CD4-positive, alpha-beta T cell (primary cell): ENCODE data around the gene SH3GLB2. TPM values are rescaled to one million over a fixed set of nuclear protein-coding genes. Genes with fewer than 3 reads are reported as not detected.
A peak's percentile ranks its signal among the peaks of the same experiment; 100 is the strongest.
"Not testable (repeated sequence)": the region's sequence is repeated elsewhere in the genome, so short reads cannot be mapped to it uniquely, and the experiment has no call there.

Experiments used
- ATAC-seq: fragments of 200-7000 bp; cut with Tn5 transposase; one replicate; pipeline ENCODE4 v1.10.0; 2022; ENCODE audit warnings: mild to moderate bottlenecking; ENCODE audit not compliant: poor library complexity
- CTCF ChIA-PET: fragments of 350-600 bp; sonication (Branson Sonifier 250); formaldehyde crosslinking; loops from one replicate; lab custom pipeline; 2021; ENCODE audit warnings: antibody characterized with exemption, inconsistent platforms; lab: Charles Lee
- POLR2A ChIA-PET: fragments of 350-600 bp; sonication (Branson Sonifier 250); formaldehyde crosslinking; loops from one replicate; lab custom pipeline; 2021; ENCODE audit warnings: antibody characterized with exemption, inconsistent platforms; lab: Charles Lee
- DNase-seq, 14 experiments: peaks; one replicate each; pipeline ENCODE4 v3.0.0-alpha.2; 2013 to 2020; ENCODE audit warnings: mixed read lengths in 2 of 14
- H3K27ac ChIP-seq, 2 donors: one replicate each; pipeline versions ENCODE4 v1.5.1 to v1.7.0; 2013; ENCODE audit warnings: low read length in 2 of 2, low read depth in 1 of 2, mild to moderate bottlenecking in 1 of 2
- H3K27me3 ChIP-seq, 2 experiments: 1 replicate in 1 of 2; 2 replicates in 1 of 2; pipeline versions ENCODE4 v1.6.1 to v1.7.0; 2013; ENCODE audit warnings: low read length in 2 of 2, control low read depth in 1 of 2, mild to moderate bottlenecking in 1 of 2, moderate library complexity in 1 of 2; ENCODE audit not compliant: insufficient read depth in 2 of 2, control insufficient read depth in 1 of 2
- H3K36me3 ChIP-seq: one replicate; pipeline ENCODE4 v1.6.1; 2013; ENCODE audit warnings: low read length, control low read depth; ENCODE audit not compliant: insufficient read depth
- H3K4me1 ChIP-seq: one replicate; pipeline ENCODE4 v1.6.1; 2013; ENCODE audit warnings: low read length, control low read depth; ENCODE audit not compliant: insufficient read depth
- H3K4me3 ChIP-seq: one replicate; pipeline ENCODE4 v1.5.1; 2013; ENCODE audit warnings: mild to moderate bottlenecking, low read length, moderate library complexity
- H3K9me3 ChIP-seq, 2 experiments: 1 replicate in 1 of 2; 2 replicates in 1 of 2; pipeline versions ENCODE4 v1.6.1 to v1.7.0; 2013; ENCODE audit warnings: low read length in 2 of 2, mild to moderate bottlenecking in 2 of 2, control low read depth in 1 of 2, moderate library complexity in 1 of 2; ENCODE audit not compliant: control insufficient read depth in 1 of 2, insufficient read depth in 1 of 2
- H3K27ac Mint-ChIP-seq: one replicate; pipeline ENCODE4 v1.8.0; 2020; ENCODE audit warnings: mixed read lengths
- H3K27me3 Mint-ChIP-seq: one replicate; pipeline ENCODE4 v1.8.0; 2021; ENCODE audit warnings: mixed read lengths
- H3K36me3 Mint-ChIP-seq: one replicate; pipeline ENCODE4 v1.8.0; 2021; ENCODE audit warnings: low read depth, mixed read lengths
- H3K4me1 Mint-ChIP-seq: one replicate; pipeline ENCODE4 v1.8.0; 2021; ENCODE audit warnings: low read depth, mixed read lengths
- H3K4me3 Mint-ChIP-seq: one replicate; pipeline ENCODE4 v1.8.0; 2020; ENCODE audit warnings: mild to moderate bottlenecking, mixed read lengths
- H3K9me3 Mint-ChIP-seq: one replicate; pipeline ENCODE4 v1.8.0; 2020; ENCODE audit warnings: mixed read lengths
- CTCF ChIP-seq: fragments of 200-600 bp; IDR thresholded peaks from one replicate; pipeline ENCODE4 v1.8.0; 2022; ENCODE audit warnings: antibody characterized with exemption, mild to moderate bottlenecking
- intact Hi-C, 2 experiments: fragments of 100-400 bp; cut with DNase I in 1 of 2; cut with micrococcal nuclease in 1 of 2; formaldehyde crosslinking; loops; one replicate each; pipeline versions ENCODE4 v1.15.1 to v1.9.0; 2023 to 2025; cut with DNase I, micrococcal nuclease
- total RNA-seq, 174 experiments: library from RNA in 2 of 174; stranded (reverse) in 2 of 174; gene quantifications; one replicate each; pipeline ENCODE4 v1.2.3 and lab custom pipeline; 2021 to 2026

SH3GLB2 gene
- total RNA-seq, 2 experiments from 2014 or later: 65.6 to 69.1 TPM

- H3K27ac ChIP-seq: peak overlapping the region; percentile 13 to 46
- H3K4me3 ChIP-seq: peak overlapping the region; percentile 84
- intact Hi-C loops: loop anchor here (1.0 to 2.0 kb wide), 6 partner anchors 9 to 156 kb away; partner anchors contain the start of genes CRAT (in 2 of the 2), DOLK (in 1 of the 2), DOLPP1 (in 1 of the 2) and KYAT1 (in 1 of the 2)
- peak overlapping the region; percentile 89 for H3K4me3 Mint-ChIP-seq
- DNase-seq (no peak), ATAC-seq (no peak)
- TF ChIP-seq CTCF: no peak
- ChIA-PET POLR2A (interaction anchor here (1.0 to 1.9 kb wide), 7 partner anchors 9 to 1012 kb away, joined by 3 to 20 read pairs (median 5); partner anchors contain the start of genes CRAT, DOLPP1, PTPA and SH3GLB2), CTCF (interaction anchor here (0.6 kb wide), 1 partner anchor 187 kb away, joined by 3 read pairs; no protein-coding TSS in a partner anchor)
- H3K9me3 Mint-ChIP-seq: no peaks in the 10 kb centered on the region
- H3K4me1 Mint-ChIP-seq: peaks cover 35% of the 10 kb centered on the region
- no peaks in the 10 kb centered on the region for H3K9me3 ChIP-seq
- no peaks in the 10 kb centered on the region for H3K27me3 Mint-ChIP-seq
- peak overlapping the region; percentile 52 for H3K27ac Mint-ChIP-seq
- peaks cover 16% of the 10 kb centered on the region for H3K36me3 ChIP-seq
- H3K36me3 Mint-ChIP-seq: peaks cover 23% of the 10 kb centered on the region
- peaks cover 34% of the 10 kb centered on the region for H3K4me1 ChIP-seq
- H3K27me3 ChIP-seq: no peaks in the 10 kb centered on the region
Observed at GRCh38 chr9:129036923-129037766, 9.0 kb upstream of the SH3GLB2 start.

- intact Hi-C loops: loop anchor here (1.0 to 2.0 kb wide), 6 partner anchors 8 to 155 kb away; partner anchors contain the start of genes CRAT (in 2 of the 2), DOLK (in 1 of the 2), DOLPP1 (in 1 of the 2) and KYAT1 (in 1 of the 2)
- DNase-seq: peak; percentile 79 to 98 (median 90)
- H3K27ac ChIP-seq: peak within 1 kb of the TSS; percentile 13 to 46
- peaks cover 34% of the 10 kb centered on the region for H3K4me1 ChIP-seq
- no peaks in the 10 kb centered on the region for H3K27me3 ChIP-seq
- peaks cover 35% of the 10 kb centered on the region for H3K4me1 Mint-ChIP-seq
- ChIA-PET CTCF (interaction anchor here (0.6 kb wide), 1 partner anchor 186 kb away, joined by 3 read pairs; no protein-coding TSS in a partner anchor), POLR2A (interaction anchor here (1.0 to 1.9 kb wide), 7 partner anchors 9 to 1011 kb away, joined by 3 to 20 read pairs (median 5); partner anchors contain the start of genes CRAT, DOLPP1, PTPA and SH3GLB2)
- H3K4me3 Mint-ChIP-seq: peak within 1 kb of the TSS; percentile 89
- peaks cover 8% of the 10 kb centered on the region for H3K36me3 ChIP-seq
- no peaks in the 10 kb centered on the region for H3K9me3 Mint-ChIP-seq
- peak; percentile 92 for ATAC-seq
- H3K9me3 ChIP-seq: no peaks in the 10 kb centered on the region
- no peak for TF ChIP-seq CTCF
- H3K36me3 Mint-ChIP-seq: peaks cover 15% of the 10 kb centered on the region
- peak within 1 kb of the TSS; percentile 52 for H3K27ac Mint-ChIP-seq
- no peaks in the 10 kb centered on the region for H3K27me3 Mint-ChIP-seq
- peak within 1 kb of the TSS; percentile 84 for H3K4me3 ChIP-seq
Observed at GRCh38 chr9:129036241-129036922, 8.3 kb upstream of the SH3GLB2 start, which contains the start of gene MIGA2. Gene MIGA2 (plus strand): TSS chr9:129036626. CDS start chr9:129040595, 3,969 bp downstream.

- H3K36me3 ChIP-seq, H3K27ac ChIP-seq, H3K9me3 Mint-ChIP-seq, H3K27me3 Mint-ChIP-seq, H3K9me3 ChIP-seq, ATAC-seq, H3K27me3 ChIP-seq, CTCF ChIA-PET, DNase-seq: not testable (repeated sequence)
- peaks cover 14% of the 10 kb centered on the region for H3K36me3 Mint-ChIP-seq
- peak overlapping the region; percentile 84 for H3K4me3 ChIP-seq
- peak overlapping the region; percentile 89 for H3K4me3 Mint-ChIP-seq
- peaks cover 34% of the 10 kb centered on the region for H3K4me1 ChIP-seq
- H3K4me1 Mint-ChIP-seq: peaks cover 35% of the 10 kb centered on the region
- POLR2A ChIA-PET: interaction anchor here (1.0 to 1.9 kb wide), 7 partner anchors 8 to 1011 kb away, joined by 3 to 20 read pairs (median 5); partner anchors contain the start of genes CRAT, DOLPP1, PTPA and SH3GLB2
- intact Hi-C loops: loop anchor here (1.0 to 2.0 kb wide), 6 partner anchors 8 to 155 kb away; partner anchors contain the start of genes CRAT (in 2 of the 2), DOLK (in 1 of the 2), DOLPP1 (in 1 of the 2) and KYAT1 (in 1 of the 2)
- peak overlapping the region; percentile 52 for H3K27ac Mint-ChIP-seq
Observed at GRCh38 chr9:129035838-129036237, 7.7 kb upstream of the SH3GLB2 start.
